Loucy (cell line): ENCODE measurements around the gene CYTH4.

ENCODE experiments used
- H2AFZ ChIP-seq: fragments of 200-600 bp; sonication (generic); 2 replicates; pipeline ENCODE4 v1.6.0; 2016; ENCODE audit warnings: antibody characterized with exemption, mild to moderate bottlenecking, low read length, moderate library complexity
- H3F3A ChIP-seq: fragments of 200-600 bp; 2 replicates; pipeline ENCODE4 v1.6.0; 2016; ENCODE audit warnings: antibody characterized with exemption, low read depth, mild to moderate bottlenecking
- H3K27me3 ChIP-seq: fragments of 200-600 bp; sonication (generic); 2 replicates; pipeline ENCODE4 v1.6.1; 2014; ENCODE audit warnings: low read length, mild to moderate bottlenecking; ENCODE audit not compliant: insufficient read depth, poor library complexity, severe bottlenecking
- H3K36me3 ChIP-seq: fragments of 200-600 bp; sonication (generic); 2 replicates; pipeline ENCODE4 v1.6.1; 2016; ENCODE audit warnings: low read length; ENCODE audit not compliant: insufficient read depth
- H3K4me1 ChIP-seq: fragments of 200-600 bp; sonication (generic); 2 replicates; pipeline ENCODE4 v1.5.1; 2014; ENCODE audit warnings: low read length, mild to moderate bottlenecking; ENCODE audit not compliant: insufficient read depth, poor library complexity, severe bottlenecking
- H3K4me2 ChIP-seq: fragments of 200-600 bp; sonication (generic); 2 replicates; pipeline ENCODE4 v1.6.0; 2014; ENCODE audit warnings: antibody characterized with exemption, low read length, low read depth, mild to moderate bottlenecking; ENCODE audit not compliant: poor library complexity, severe bottlenecking
- H3K4me3 ChIP-seq: fragments of 200-600 bp; sonication (generic); 2 replicates; pipeline ENCODE4 v1.5.1; 2014; ENCODE audit warnings: low read length, mild to moderate bottlenecking, mixed read lengths; ENCODE audit not compliant: poor library complexity, severe bottlenecking
- H3K79me2 ChIP-seq: fragments of 200-600 bp; sonication (generic); 2 replicates; pipeline ENCODE4 v1.6.1; 2014; ENCODE audit warnings: low read length; ENCODE audit not compliant: insufficient read depth
- H3K9ac ChIP-seq: fragments of 200-600 bp; sonication (generic); 2 replicates; pipeline ENCODE4 v1.6.0; 2014; ENCODE audit warnings: mild to moderate bottlenecking, low read depth, low read length, moderate library complexity; ENCODE audit not compliant: poor library complexity, severe bottlenecking
- H3K9me2 ChIP-seq: fragments of 200-600 bp; sonication (generic); replicated peaks from 2 replicates; pipeline ENCODE4 v1.6.1; 2016; ENCODE audit warnings: low read depth, low read length, mixed read lengths
- H3K9me3 ChIP-seq: fragments of 200-600 bp; sonication (generic); 2 replicates; pipeline ENCODE4 v1.6.1; 2014; ENCODE audit warnings: mild to moderate bottlenecking, antibody characterized with exemption, low read length, low read depth; ENCODE audit not compliant: insufficient read depth
- H4K20me1 ChIP-seq: fragments of 200-600 bp; sonication (generic); 2 replicates; pipeline ENCODE4 v1.6.0; 2014; ENCODE audit warnings: antibody characterized with exemption, low read length, mild to moderate bottlenecking; ENCODE audit not compliant: insufficient read depth, poor library complexity, severe bottlenecking
- CTCF ChIP-seq: fragments of 200-600 bp; sonication (generic); conservative IDR thresholded peaks from 2 replicates; pipeline ENCODE4 v1.5.1; 2014; ENCODE audit warnings: mild to moderate bottlenecking, antibody characterized with exemption, low read length
- EZH2phosphoT487 ChIP-seq: fragments of 200-600 bp; IDR thresholded peaks from 2 replicates; pipeline ENCODE4 v1.6.1; 2018; ENCODE audit warnings: antibody characterized with exemption, mild to moderate bottlenecking, moderate library complexity, borderline replicate concordance

Gene CYTH4

DNA sequence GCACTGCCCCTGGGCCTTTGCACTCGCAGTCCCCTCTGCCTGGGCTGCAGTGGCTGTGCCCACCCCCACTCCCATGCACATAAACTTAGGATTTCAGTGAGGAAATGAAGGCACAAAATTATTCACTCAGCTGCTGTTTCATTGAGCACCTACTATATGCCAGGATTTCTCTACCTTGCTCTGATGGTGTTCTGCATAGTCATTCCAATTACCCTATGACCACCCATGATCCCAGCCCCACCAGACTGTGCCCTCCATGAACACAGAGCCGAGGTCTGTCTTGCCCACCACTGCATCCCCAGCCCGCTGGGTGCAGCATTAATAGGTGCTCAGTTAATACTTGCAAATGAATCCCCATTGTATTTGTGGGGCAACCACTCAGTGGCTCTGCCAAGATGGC is 10.9 kb downstream of the CYTH4 start:
- H3K9ac ChIP-seq: no peak overlapping the region
- no peak overlapping the region for H3K4me3 ChIP-seq
- TF ChIP-seq EZH2phosphoT487: no peak
- no peak for TF ChIP-seq CTCF
- H3K27me3 ChIP-seq: no peaks in the 10 kb centered on the region
- H3F3A ChIP-seq: no peaks in the 10 kb centered on the region
- peaks cover 26% of the 10 kb centered on the region; the same call in 1 of the 2 replicates for H3K79me2 ChIP-seq
- H3K4me2 ChIP-seq: no peak overlapping the region
- no peak overlapping the region for H2AFZ ChIP-seq
- peaks cover 7% of the 10 kb centered on the region for H4K20me1 ChIP-seq
- no peaks in the 10 kb centered on the region for H3K9me3 ChIP-seq
- no peaks in the 10 kb centered on the region for H3K9me2 ChIP-seq
- peaks cover 34% of the 10 kb centered on the region; the same call in 1 of the 2 replicates for H3K36me3 ChIP-seq
- peaks cover 16% of the 10 kb centered on the region for H3K4me1 ChIP-seq

GRCh38 chr22:37294747-37295146 is 12.4 kb downstream of the CYTH4 start:
- H3K36me3 ChIP-seq: peaks cover 38% of the 10 kb centered on the region; the same call in 1 of the 2 replicates
- H3K9ac ChIP-seq: no peak overlapping the region
- no peaks in the 10 kb centered on the region for H3F3A ChIP-seq
- H3K9me3 ChIP-seq: no peaks in the 10 kb centered on the region
- H3K4me3 ChIP-seq: no peak overlapping the region
- H3K79me2 ChIP-seq: peaks cover 16% of the 10 kb centered on the region; the same call in 1 of the 2 replicates
- no peaks in the 10 kb centered on the region for H3K27me3 ChIP-seq
- no peaks in the 10 kb centered on the region for H4K20me1 ChIP-seq
- peaks cover 12% of the 10 kb centered on the region for H3K4me1 ChIP-seq
- no peak overlapping the region for H3K4me2 ChIP-seq
- H3K9me2 ChIP-seq: no peaks in the 10 kb centered on the region
- no peak overlapping the region for H2AFZ ChIP-seq
- TF ChIP-seq CTCF: no peak
- TF ChIP-seq EZH2phosphoT487: no peak

DNA sequence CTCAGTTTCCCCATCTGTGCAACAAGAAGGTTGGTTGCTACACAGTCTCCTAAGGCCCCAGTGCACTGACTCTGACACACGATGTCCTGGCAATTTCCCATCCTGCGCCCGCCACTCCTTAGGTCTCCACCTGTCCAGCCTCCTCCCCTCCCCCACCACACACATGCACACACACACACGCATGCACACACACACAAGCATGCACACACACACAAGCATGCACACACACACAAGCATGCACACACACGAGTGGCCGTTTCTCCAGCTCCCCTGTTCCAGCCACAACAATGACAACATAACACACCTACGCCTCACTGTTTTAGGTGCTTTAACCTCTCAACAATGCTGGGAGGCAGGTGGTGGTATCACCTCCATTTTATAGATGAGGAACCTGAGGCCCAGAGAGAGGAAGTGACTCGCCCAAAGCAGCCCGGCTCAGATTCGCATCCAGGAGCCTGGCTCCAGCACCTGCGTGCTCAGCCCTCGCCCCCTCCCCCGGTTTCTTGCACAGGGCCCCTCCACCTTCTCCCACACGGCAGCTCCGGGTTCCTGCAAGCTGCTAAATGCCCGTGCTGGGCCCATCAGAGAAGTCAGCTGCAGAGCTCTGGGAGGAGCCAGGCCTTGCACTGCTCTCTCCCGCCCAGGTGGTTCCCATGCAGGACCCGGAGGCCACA is 13.0 kb downstream of the CYTH4 start:
- Histone ChIP-seq H2AFZ (no peak overlapping the region), H3K79me2 (peaks cover 15% of the 10 kb centered on the region), H3K4me1 (peaks cover 18% of the 10 kb centered on the region), H3K4me3 (no peak overlapping the region), H3K27me3 (no peaks in the 10 kb centered on the region), H3K4me2 (no peak overlapping the region), H3K9me3 (no peaks in the 10 kb centered on the region), H4K20me1 (no peaks in the 10 kb centered on the region), H3K9me2 (no peaks in the 10 kb centered on the region), H3F3A (no peaks in the 10 kb centered on the region), H3K36me3 (peaks cover 44% of the 10 kb centered on the region; the same call in 1 of the 2 replicates), H3K9ac (no peak overlapping the region)
- TF ChIP-seq CTCF (no peak), EZH2phosphoT487 (no peak)
